H9 (cell line): ENCODE data around the gene PAQR9. TPM values are rescaled to one million over a fixed set of nuclear protein-coding genes. Genes with fewer than 3 reads are reported as not detected.

ENCODE experiments used
- DNase-seq: peaks from one replicate; pipeline ENCODE4 v3.0.0-alpha.2; 2017
- H2AFZ ChIP-seq: one replicate; pipeline ENCODE4 v1.6.1; 2013; ENCODE audit warnings: mild to moderate bottlenecking, low read length, control low read depth, moderate library complexity
- H2AK5ac ChIP-seq: 2 replicates; pipeline ENCODE4 v1.6.1; 2013; ENCODE audit warnings: low read length, control low read depth, mixed read lengths; ENCODE audit not compliant: insufficient read length
- H2BK120ac ChIP-seq: one replicate; pipeline ENCODE4 v1.6.1; 2013; ENCODE audit warnings: low read depth, mild to moderate bottlenecking, low read length, control low read depth, inconsistent platforms; ENCODE audit not compliant: poor library complexity, severe bottlenecking
- H2BK12ac ChIP-seq: 2 replicates; pipeline ENCODE4 v1.6.1; 2013; ENCODE audit warnings: low read length, control low read depth, mixed read lengths, low read depth; ENCODE audit not compliant: insufficient read length
- H2BK15ac ChIP-seq: 2 replicates; pipeline ENCODE4 v1.6.1; 2013; ENCODE audit warnings: low read depth, low read length, control low read depth
- H2BK20ac ChIP-seq: one replicate; pipeline ENCODE4 v1.6.1; 2013; ENCODE audit warnings: low read depth, mild to moderate bottlenecking, low read length, control low read depth, inconsistent platforms; ENCODE audit not compliant: poor library complexity, severe bottlenecking
- H2BK5ac ChIP-seq: 2 replicates; pipeline ENCODE4 v1.6.1; 2013; ENCODE audit warnings: low read length, control low read depth, mixed read lengths; ENCODE audit not compliant: insufficient read length
- H3K14ac ChIP-seq: 2 replicates; pipeline ENCODE4 v1.6.1; 2013; ENCODE audit warnings: low read length, control low read depth; ENCODE audit not compliant: insufficient read depth
- H3K18ac ChIP-seq: 2 replicates; pipeline ENCODE4 v1.6.1; 2013; ENCODE audit warnings: low read depth, mild to moderate bottlenecking, mixed read lengths, low read length, control low read depth; ENCODE audit not compliant: insufficient read length
- H3K23ac ChIP-seq: 2 replicates; pipeline ENCODE4 v1.6.1; 2013; ENCODE audit warnings: low read length, control low read depth, mixed read lengths, low read depth; ENCODE audit not compliant: insufficient read length
- H3K23me2 ChIP-seq: 2 replicates; pipeline ENCODE4 v1.6.1; 2013; ENCODE audit warnings: low read depth, mild to moderate bottlenecking, mixed read lengths, low read length, control low read depth; ENCODE audit not compliant: insufficient read length, poor library complexity, severe bottlenecking
- H3K27ac ChIP-seq: 2 replicates; pipeline ENCODE4 v1.5.1; 2013; ENCODE audit warnings: low read length, control low read depth, mixed read lengths, low read depth; ENCODE audit not compliant: insufficient read length
- H3K27me3 ChIP-seq: 2 replicates; pipeline ENCODE4 v1.6.1; 2013; ENCODE audit warnings: low read length, control low read depth, inconsistent platforms; ENCODE audit not compliant: insufficient read depth
- H3K4ac ChIP-seq: 2 replicates; pipeline ENCODE4 v1.6.1; 2013; ENCODE audit warnings: low read depth, mild to moderate bottlenecking, control low read depth, inconsistent platforms, low read length, moderate library complexity
- H3K4me1 ChIP-seq: 2 replicates; pipeline ENCODE4 v1.6.1; 2013; ENCODE audit warnings: low read length, control low read depth, inconsistent platforms; ENCODE audit not compliant: insufficient read depth
- H3K4me2 ChIP-seq: 2 replicates; pipeline ENCODE4 v1.6.1; 2013; ENCODE audit warnings: low read length, control low read depth, mixed read lengths; ENCODE audit not compliant: insufficient read length, insufficient read depth
- H3K56ac ChIP-seq: 2 replicates; pipeline ENCODE4 v1.6.1; 2013; ENCODE audit warnings: low read depth, mild to moderate bottlenecking, mixed read lengths, low read length, control low read depth; ENCODE audit not compliant: insufficient read length
- H3K79me1 ChIP-seq: 2 replicates; pipeline ENCODE4 v1.6.1; 2013; ENCODE audit warnings: low read depth, mild to moderate bottlenecking, moderate library complexity, low read length, control low read depth, inconsistent platforms; ENCODE audit not compliant: insufficient read depth, poor library complexity, severe bottlenecking
- H3K79me2 ChIP-seq: 2 replicates; pipeline ENCODE4 v1.6.1; 2013; ENCODE audit warnings: low read length, control low read depth, inconsistent platforms; ENCODE audit not compliant: insufficient read depth
- H3K9ac ChIP-seq: 2 replicates; pipeline ENCODE4 v1.6.1; 2013; ENCODE audit warnings: low read length, control low read depth, mixed read lengths; ENCODE audit not compliant: insufficient read length; ENCODE audit errors: extremely low read depth
- H3K9me3 ChIP-seq: one replicate; pipeline ENCODE4 v1.6.1; 2013; ENCODE audit warnings: low read depth, low read length, inconsistent platforms; ENCODE audit not compliant: control insufficient read depth
- H3T11ph ChIP-seq: one replicate; pipeline ENCODE4 v1.6.1; 2013; ENCODE audit warnings: mild to moderate bottlenecking, low read length, control low read depth, inconsistent platforms
- H4K20me1 ChIP-seq: one replicate; pipeline ENCODE4 v1.6.1; 2013; ENCODE audit not compliant: control insufficient read depth, insufficient read length, insufficient read depth
- H4K5ac ChIP-seq: 2 replicates; pipeline ENCODE4 v1.6.1; 2013; ENCODE audit warnings: low read depth, mild to moderate bottlenecking, mixed read lengths, low read length, control low read depth; ENCODE audit not compliant: insufficient read length
- H4K8ac ChIP-seq: replicated peaks from 2 replicates; pipeline ENCODE4 v1.6.1; 2013; ENCODE audit warnings: low read length, control low read depth, mixed read lengths, low read depth; ENCODE audit not compliant: insufficient read length
- H4K91ac ChIP-seq: 2 replicates; pipeline ENCODE4 v1.6.1; 2013; ENCODE audit warnings: low read depth, mild to moderate bottlenecking, moderate library complexity, mixed read lengths, low read length, control low read depth; ENCODE audit not compliant: insufficient read length
- H3K27ac Mint-ChIP-seq, 3 experiments: 2 replicates in 2 of 3; 3 replicates in 1 of 3; pipeline ENCODE4 v1.8.0; 2020 to 2021; ENCODE audit warnings: mixed read lengths in 3 of 3, mild to moderate bottlenecking in 1 of 3, moderate library complexity in 1 of 3
- H3K27me3 Mint-ChIP-seq: 2 replicates; pipeline ENCODE4 v1.8.0; 2021; ENCODE audit warnings: low read depth, mild to moderate bottlenecking, moderate library complexity, mixed read lengths
- H3K36me3 Mint-ChIP-seq, 3 experiments: 2 replicates in 2 of 3; 3 replicates in 1 of 3; pipeline ENCODE4 v1.8.0; 2020 to 2021; ENCODE audit warnings: low read depth in 3 of 3, mixed read lengths in 3 of 3; ENCODE audit not compliant: insufficient read depth in 1 of 3
- H3K4me1 Mint-ChIP-seq, 2 experiments: 2 replicates each; pipeline ENCODE4 v1.8.0; 2020; ENCODE audit warnings: mixed read lengths in 2 of 2
- H3K4me3 Mint-ChIP-seq, 2 experiments: 2 replicates in 1 of 2; 3 replicates in 1 of 2; pipeline ENCODE4 v1.8.0; 2020 to 2021; ENCODE audit warnings: mild to moderate bottlenecking in 2 of 2, mixed read lengths in 2 of 2, moderate library complexity in 1 of 2
- H3K9me3 Mint-ChIP-seq, 2 experiments: 2 replicates in 1 of 2; 3 replicates in 1 of 2; pipeline ENCODE4 v1.8.0; 2020; ENCODE audit warnings: mild to moderate bottlenecking in 2 of 2, mixed read lengths in 2 of 2, moderate library complexity in 1 of 2
- WGBS: extraction: QIAGEN DNeasy Blood & Tissue Kit; methylation state at CpG from one replicate; pipeline ENCODE4 v1.1.7; 2013; ENCODE audit warnings: missing lambda C conversion rate, low lambda C conversion rate, mixed read lengths; ENCODE audit not compliant: insufficient read length; ENCODE audit errors: extremely low coverage; 5-methylcytosine and 5-hydroxymethylcytosine counted together
- total RNA-seq: library from RNA; stranded (reverse); gene quantifications from 2 replicates; pipeline ENCODE4 v1.2.1, GENCODE V29; 2021
- TF ChIP-seq, protein P1 (sequence below): fragments of 200-600 bp; sonication (generic); conservative IDR thresholded peaks from 3 replicates; pipeline ENCODE4 v1.8.0; 2021; ENCODE audit warnings: antibody characterized with exemption, mild to moderate bottlenecking

The PAQR9 gene
- total RNA-seq, 1 experiment from 2014 or later = 2.3 TPM

DNA sequence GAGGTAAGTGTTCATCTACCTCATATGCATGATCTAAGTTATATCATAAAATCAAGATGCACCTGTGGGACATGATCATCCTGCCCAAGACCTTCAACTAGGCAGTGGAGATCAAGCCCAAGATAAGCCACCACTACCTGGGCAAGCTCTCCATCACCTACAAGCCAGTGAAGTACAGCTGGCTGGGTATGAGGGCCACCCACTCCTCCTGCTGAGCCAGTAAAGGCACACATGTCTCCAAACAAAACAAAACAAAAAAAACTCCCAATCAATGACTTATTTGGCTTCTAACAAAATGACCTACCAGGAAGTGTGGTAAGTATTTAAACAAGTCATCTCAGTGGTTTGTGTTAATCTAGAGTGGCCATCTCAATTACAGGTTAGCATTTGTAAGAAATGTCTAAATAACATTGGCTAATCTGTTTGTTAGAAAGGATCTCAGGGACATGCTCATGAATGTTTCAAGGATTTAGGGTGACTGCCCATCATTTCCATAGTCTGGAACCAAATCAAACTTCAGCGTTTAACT is 3.1 kb downstream of the PAQR9 start:
- Histone ChIP-seq H3K9ac (no peak overlapping the region), H3K23ac (no peak overlapping the region), H3K56ac (no peak overlapping the region), H3K79me1 (no peaks in the 10 kb centered on the region), H3K18ac (no peak overlapping the region), H3K4ac (no peak overlapping the region), H4K8ac (no peak overlapping the region), H3K9me3 (no peaks in the 10 kb centered on the region), H3K4me1 (no peaks in the 10 kb centered on the region), H2BK5ac (no peak overlapping the region), H2BK120ac (no peak overlapping the region), H2AFZ (no peak overlapping the region), H4K5ac (no peak overlapping the region), H3K27ac (no peak overlapping the region), H2BK15ac (no peak overlapping the region), H4K91ac (no peak overlapping the region), H4K20me1 (no peaks in the 10 kb centered on the region), H3K14ac (no peak overlapping the region), H2AK5ac (no peak overlapping the region), H3K23me2 (peaks cover 4% of the 10 kb centered on the region), H3K4me2 (no peak overlapping the region), H2BK20ac (no peak overlapping the region), H3K27me3 (peaks cover 7% of the 10 kb centered on the region; the same call in 1 of the 2 replicates), H3K79me2 (no peaks in the 10 kb centered on the region), H2BK12ac (no peak overlapping the region), H3T11ph (no peak overlapping the region)
- WGBS = no CpG with 5 or more reads among the region's 1 CpG
- Mint-ChIP-seq H3K9me3 (peaks cover 2 to 6% of the 10 kb centered on the region in 2 experiments; a peak in 2 of 5 replicates), H3K27ac (no peak overlapping the region), H3K36me3 (peaks cover 2 to 8% (median 7%) of the 10 kb centered on the region in 3 experiments; a peak in 5 of 7 replicates), H3K27me3 (peaks cover 47% of the 10 kb centered on the region), H3K4me3 (no peak overlapping the region), H3K4me1 (peaks cover 24 to 26% of the 10 kb centered on the region in 2 experiments)
- TF ChIP-seq, protein P1, sequence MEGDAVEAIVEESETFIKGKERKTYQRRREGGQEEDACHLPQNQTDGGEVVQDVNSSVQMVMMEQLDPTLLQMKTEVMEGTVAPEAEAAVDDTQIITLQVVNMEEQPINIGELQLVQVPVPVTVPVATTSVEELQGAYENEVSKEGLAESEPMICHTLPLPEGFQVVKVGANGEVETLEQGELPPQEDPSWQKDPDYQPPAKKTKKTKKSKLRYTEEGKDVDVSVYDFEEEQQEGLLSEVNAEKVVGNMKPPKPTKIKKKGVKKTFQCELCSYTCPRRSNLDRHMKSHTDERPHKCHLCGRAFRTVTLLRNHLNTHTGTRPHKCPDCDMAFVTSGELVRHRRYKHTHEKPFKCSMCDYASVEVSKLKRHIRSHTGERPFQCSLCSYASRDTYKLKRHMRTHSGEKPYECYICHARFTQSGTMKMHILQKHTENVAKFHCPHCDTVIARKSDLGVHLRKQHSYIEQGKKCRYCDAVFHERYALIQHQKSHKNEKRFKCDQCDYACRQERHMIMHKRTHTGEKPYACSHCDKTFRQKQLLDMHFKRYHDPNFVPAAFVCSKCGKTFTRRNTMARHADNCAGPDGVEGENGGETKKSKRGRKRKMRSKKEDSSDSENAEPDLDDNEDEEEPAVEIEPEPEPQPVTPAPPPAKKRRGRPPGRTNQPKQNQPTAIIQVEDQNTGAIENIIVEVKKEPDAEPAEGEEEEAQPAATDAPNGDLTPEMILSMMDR = no peak
- DNase-seq = no peak
